Measurements from ENCODE around the gene WWC1.
"Not testable (repeated sequence)": the region's sequence is repeated elsewhere in the genome, so short reads cannot be mapped to it uniquely, and the experiment has no call there.

Gene WWC1

GRCh38 chr5:168270476-168270875 lies 21.0 kb upstream of the WWC1 start:
- DNase-seq (no peak), ATAC-seq (replicated peaks) (no peak)
- Mint-ChIP-seq H3K4me1 (peaks cover 7 to 15% of the 10 kb centered on the region in 2 donors), H3K4me3 (no peak overlapping the region), H3K9me3 (no peaks in the 10 kb centered on the region), H3K36me3 (no peaks in the 10 kb centered on the region), H3K27ac (no peak overlapping the region), H3K27me3 (peaks cover 16 to 30% of the 10 kb centered on the region in 2 donors)

GRCh38 chr5:168273056-168273980 lies 18.1 kb upstream of the WWC1 start:
- no peak for DNase-seq
- Mint-ChIP-seq H3K4me3 (no peak overlapping the region), H3K4me1 (peaks cover 7 to 13% of the 10 kb centered on the region in 2 donors), H3K27ac (no peak overlapping the region), H3K36me3 (no peaks in the 10 kb centered on the region), H3K9me3 (no peaks in the 10 kb centered on the region), H3K27me3 (peaks cover 13 to 35% of the 10 kb centered on the region in 2 donors)
- no peak for ATAC-seq (replicated peaks)

- DNase-seq (no peak), ATAC-seq (replicated peaks) (no peak)
- Mint-ChIP-seq H3K27ac (no peak overlapping the region), H3K9me3 (no peaks in the 10 kb centered on the region), H3K36me3 (no peaks in the 10 kb centered on the region), H3K27me3 (peaks cover 3 to 29% of the 10 kb centered on the region in 2 donors), H3K4me1 (peaks cover 0 to 2% of the 10 kb centered on the region in 2 donors), H3K4me3 (no peak overlapping the region)
Observed at GRCh38 chr5:168274406-168274805, 17.0 kb upstream of the WWC1 start.

- peaks cover 0 to 25% of the 10 kb centered on the region in 2 donors for H3K27me3 Mint-ChIP-seq
- DNase-seq (no peak), ATAC-seq (replicated peaks) (no peak)
- no peaks in the 10 kb centered on the region for H3K36me3 Mint-ChIP-seq
- H3K4me1 Mint-ChIP-seq: no peaks in the 10 kb centered on the region
- no peaks in the 10 kb centered on the region for H3K9me3 Mint-ChIP-seq
- no peak overlapping the region for H3K27ac Mint-ChIP-seq
- H3K4me3 Mint-ChIP-seq: no peak overlapping the region
Observed at GRCh38 chr5:168275940-168276339, 15.5 kb upstream of the WWC1 start.

GRCh38 chr5:168282120-168282519 lies 9.3 kb upstream of the WWC1 start:
- Mint-ChIP-seq H3K4me3 (no peak overlapping the region), H3K36me3 (no peaks in the 10 kb centered on the region), H3K9me3 (peaks cover 17% of the 10 kb centered on the region in 2 donors), H3K4me1 (no peaks in the 10 kb centered on the region), H3K27me3 (peaks cover 9 to 12% of the 10 kb centered on the region in 2 donors), H3K27ac (no peak overlapping the region)
- DNase-seq (no peak), ATAC-seq (replicated peaks) (peak in 1 of 2 donors; percentile 25)

GRCh38 chr5:168284809-168285208 lies 6.6 kb upstream of the WWC1 start:
- Mint-ChIP-seq H3K4me1 (peaks cover 2 to 9% of the 10 kb centered on the region in 2 donors), H3K27me3 (peaks cover 15 to 39% of the 10 kb centered on the region in 2 donors), H3K27ac (no peak overlapping the region), H3K4me3 (no peak overlapping the region), H3K36me3 (peaks cover 0 to 2% of the 10 kb centered on the region in 2 donors), H3K9me3 (peaks cover 17 to 18% of the 10 kb centered on the region in 2 donors)
- DNase-seq: no peak
- no peak for ATAC-seq (replicated peaks)

GRCh38 chr5:168285696-168286095 lies 5.7 kb upstream of the WWC1 start:
- Mint-ChIP-seq H3K4me1 (peaks cover 4 to 13% of the 10 kb centered on the region in 2 donors), H3K27me3 (peaks cover 20 to 46% of the 10 kb centered on the region in 2 donors), H3K9me3 (peaks cover 17 to 20% of the 10 kb centered on the region in 2 donors), H3K36me3 (peaks cover 0 to 2% of the 10 kb centered on the region in 2 donors), H3K27ac (no peak overlapping the region), H3K4me3 (no peak overlapping the region)
- DNase-seq: no peak
- no peak for ATAC-seq (replicated peaks)

- ATAC-seq (replicated peaks) (peak in 1 of 2 donors; percentile 24), DNase-seq (no peak)
- H3K9me3 Mint-ChIP-seq: peaks cover 18 to 20% of the 10 kb centered on the region in 2 donors
- no peak overlapping the region for H3K4me3 Mint-ChIP-seq
- peaks cover 26 to 52% of the 10 kb centered on the region in 2 donors for H3K27me3 Mint-ChIP-seq
- peaks cover 6 to 19% of the 10 kb centered on the region in 2 donors for H3K4me1 Mint-ChIP-seq
- peaks cover 0 to 3% of the 10 kb centered on the region in 2 donors for H3K36me3 Mint-ChIP-seq
- H3K27ac Mint-ChIP-seq: no peak overlapping the region
Observed at GRCh38 chr5:168286386-168286785, 5.1 kb upstream of the WWC1 start.

- H3K36me3 Mint-ChIP-seq; H3K4me3 Mint-ChIP-seq; DNase-seq; ATAC-seq (replicated peaks); H3K27ac Mint-ChIP-seq: not testable (repeated sequence)
- H3K9me3 Mint-ChIP-seq: peaks cover 17 to 18% of the 10 kb centered on the region in 2 donors
- H3K4me1 Mint-ChIP-seq: peaks cover 6 to 19% of the 10 kb centered on the region in 2 donors
- peaks cover 26 to 50% of the 10 kb centered on the region in 2 donors for H3K27me3 Mint-ChIP-seq
Observed at GRCh38 chr5:168286863-168287262, 4.6 kb upstream of the WWC1 start.

GRCh38 chr5:168287362-168287761 lies 4.1 kb upstream of the WWC1 start:
- Mint-ChIP-seq H3K27ac (no peak overlapping the region), H3K27me3 (peaks cover 26 to 48% of the 10 kb centered on the region in 2 donors), H3K9me3 (peaks cover 12 to 14% of the 10 kb centered on the region in 2 donors), H3K4me1 (peaks cover 6 to 20% of the 10 kb centered on the region in 2 donors), H3K4me3 (no peak overlapping the region), H3K36me3 (peaks cover 0 to 3% of the 10 kb centered on the region in 2 donors)
- DNase-seq (no peak), ATAC-seq (replicated peaks) (no peak)

- peaks cover 8 to 28% of the 10 kb centered on the region in 2 donors for H3K4me1 Mint-ChIP-seq
- H3K9me3 Mint-ChIP-seq: peaks cover 10 to 13% of the 10 kb centered on the region in 2 donors
- DNase-seq (no peak), ATAC-seq (replicated peaks) (no peak)
- peaks cover 0 to 3% of the 10 kb centered on the region in 2 donors for H3K36me3 Mint-ChIP-seq
- no peak overlapping the region for H3K27ac Mint-ChIP-seq
- no peak overlapping the region for H3K4me3 Mint-ChIP-seq
- peaks cover 37 to 61% of the 10 kb centered on the region in 2 donors for H3K27me3 Mint-ChIP-seq
Observed at GRCh38 chr5:168288349-168289245, 2.8 kb upstream of the WWC1 start.

- ATAC-seq (replicated peaks) (no peak), DNase-seq (no peak)
- Mint-ChIP-seq H3K27me3 (peaks cover 48 to 83% of the 10 kb centered on the region in 2 donors), H3K4me3 (peak overlapping the region; percentile 44 to 61), H3K9me3 (peaks cover 3 to 4% of the 10 kb centered on the region in 2 donors), H3K36me3 (peaks cover 0 to 3% of the 10 kb centered on the region in 2 donors), H3K4me1 (peaks cover 8 to 28% of the 10 kb centered on the region in 2 donors), H3K27ac (no peak overlapping the region)
Observed at GRCh38 chr5:168290902-168291341, 523 bp upstream of the WWC1 start.

- H3K27me3 Mint-ChIP-seq: peaks cover 46 to 80% of the 10 kb centered on the region in 2 donors
- peaks cover 1 to 4% of the 10 kb centered on the region in 2 donors for H3K9me3 Mint-ChIP-seq
- peaks cover 8 to 28% of the 10 kb centered on the region in 2 donors for H3K4me1 Mint-ChIP-seq
- H3K4me3 Mint-ChIP-seq: no peak overlapping the region
- H3K27ac Mint-ChIP-seq: no peak overlapping the region
- peaks cover 0 to 3% of the 10 kb centered on the region in 2 donors for H3K36me3 Mint-ChIP-seq
- peak; percentile 7 to 10 for ATAC-seq (replicated peaks)
- DNase-seq: no peak
Observed at GRCh38 chr5:168291964-168292785, 730 bp downstream of the WWC1 start.

Measured in stimulated activated naive B cell treated with anti-CD40 and anti-IgM and Interleukin-4, amounts not matched to agents 10 μg/mL and 1 μg/mL and 100 μg/mL, for 72 hours (primary cell).